Measurements from ENCODE around the gene DISP2. TPM values are rescaled to one million over a fixed set of nuclear protein-coding genes. Genes with fewer than 3 reads are reported as not detected.

DISP2 gene
- total and polyA plus RNA-seq, 2 of the 8 experiments (the other 6 are each of a cell fraction or from before 2014, with no cell fraction given): 0.45 to 1.2 TPM

DNA sequence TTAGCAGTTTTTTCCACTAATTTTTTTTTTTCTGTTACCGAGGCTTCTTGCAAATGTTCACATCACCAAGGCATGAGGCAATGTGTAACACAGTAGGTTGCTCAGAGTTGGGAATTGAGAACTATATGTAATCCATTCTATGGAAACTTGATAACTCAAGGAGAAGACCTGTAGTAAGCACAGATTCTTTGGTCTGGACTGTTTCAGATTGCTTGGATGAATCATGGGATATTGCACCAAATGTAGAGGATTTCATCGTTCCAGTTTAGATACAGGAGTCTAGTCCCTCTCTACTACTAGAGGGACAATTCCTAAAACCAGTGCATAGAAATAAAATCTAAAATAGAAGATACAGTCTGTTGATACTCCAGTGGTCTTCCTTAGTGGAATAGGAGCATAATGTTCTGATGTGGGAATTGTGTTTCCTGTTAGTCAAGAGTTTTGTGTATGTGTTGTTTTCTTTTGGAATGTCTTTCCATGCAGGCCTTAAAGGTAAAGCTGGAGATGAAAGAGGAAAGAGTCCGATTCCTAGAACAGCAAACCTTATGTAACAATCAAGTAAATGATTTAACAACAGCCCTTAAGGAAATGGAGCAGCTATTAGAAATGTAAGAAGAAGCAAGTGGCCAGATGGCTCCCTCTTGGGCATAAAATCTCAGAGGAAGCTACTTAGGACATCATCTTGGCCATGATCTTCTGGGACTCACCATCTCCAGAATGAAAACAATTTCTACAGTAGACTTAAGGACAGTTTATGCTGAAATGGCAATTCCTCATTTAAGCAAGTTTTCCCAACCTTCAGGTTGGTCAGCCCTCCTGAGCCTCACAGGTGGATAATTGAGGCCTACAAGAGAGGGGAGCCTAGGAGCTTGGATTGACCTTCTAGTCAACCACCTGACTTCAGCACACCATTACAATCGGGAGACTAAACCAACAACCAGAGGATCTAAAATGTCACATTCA lies 35.2 kb downstream of the DISP2 start:
- WGBS, 2 experiments (ENCODE audit: extremely low coverage in 1 of 2, insufficient coverage in 1 of 2, insufficient read length in 1 of 2, insufficient replicate concordance in 2 of 2, low coverage in 1 of 2, low lambda C conversion rate in 2 of 2, missing lambda C conversion rate in 1 of 2): 91% methylated on average over 4 of the region's 4 CpGs; no CpG with 5 or more reads in 1 of the 2 experiments
- CTCF ChIA-PET (ENCODE audit: partially characterized antibody): interaction anchor here (0.8 kb wide), 1 partner anchor 13 kb away, joined by 4 read pairs; no protein-coding TSS in a partner anchor
- TF ChIP-seq KDM1A (IDR thresholded peaks at IDR 0.05; ENCODE audit: borderline replicate concordance, low read length): no peak
- TF ChIP-seq CREB1 (IDR thresholded peaks at IDR 0.05): no peak
- TF ChIP-seq, protein P1, sequence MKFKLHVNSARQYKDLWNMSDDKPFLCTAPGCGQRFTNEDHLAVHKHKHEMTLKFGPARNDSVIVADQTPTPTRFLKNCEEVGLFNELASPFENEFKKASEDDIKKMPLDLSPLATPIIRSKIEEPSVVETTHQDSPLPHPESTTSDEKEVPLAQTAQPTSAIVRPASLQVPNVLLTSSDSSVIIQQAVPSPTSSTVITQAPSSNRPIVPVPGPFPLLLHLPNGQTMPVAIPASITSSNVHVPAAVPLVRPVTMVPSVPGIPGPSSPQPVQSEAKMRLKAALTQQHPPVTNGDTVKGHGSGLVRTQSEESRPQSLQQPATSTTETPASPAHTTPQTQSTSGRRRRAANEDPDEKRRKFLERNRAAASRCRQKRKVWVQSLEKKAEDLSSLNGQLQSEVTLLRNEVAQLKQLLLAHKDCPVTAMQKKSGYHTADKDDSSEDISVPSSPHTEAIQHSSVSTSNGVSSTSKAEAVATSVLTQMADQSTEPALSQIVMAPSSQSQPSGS (IDR thresholded peaks at IDR 0.05; ENCODE audit: low read length): no peak
- no peak for TF ChIP-seq RFX5 (IDR thresholded peaks at IDR 0.05; ENCODE audit: borderline replicate concordance, low read depth, low read length)
- no peak for TF ChIP-seq EZH2 (IDR thresholded peaks at IDR 0.05; ENCODE audit: low read depth, low read length, severe bottlenecking)
- TF ChIP-seq FOSL1 (IDR thresholded peaks at IDR 0.05; ENCODE audit: insufficient read depth, low read depth, low read length): no peak
- TF ChIP-seq SIX5 (IDR thresholded peaks at IDR 0.05; ENCODE audit: low read depth, low read length): no peak
- TF ChIP-seq RNF2 (IDR thresholded peaks at IDR 0.05; ENCODE audit: borderline replicate concordance, low read depth, low read length, missing control alignments, poor library complexity, severe bottlenecking): no peak
- TF ChIP-seq CEBPB (IDR thresholded peaks at IDR 0.05; ENCODE audit: low read depth, low read length): no peak

More for the DNA sequence above, 35.2 kb downstream of the DISP2 start:
- Histone ChIP-seq H3K36me3 (ENCODE audit: control insufficient read depth in 2 of 4, insufficient read depth in 4 of 4, low read length in 3 of 4) (peaks cover 33 to 55% (median 46%) of the 10 kb centered on the region in 4 experiments), H3K14ac (ENCODE audit: insufficient read length) (no peak overlapping the region), H3K9ac (replicated peaks in 1 of 4; ENCODE audit: extremely low read depth in 1 of 4, low read depth in 3 of 4, low read length in 3 of 4) (no peak overlapping the region), H4K8ac (ENCODE audit: extremely low read depth, insufficient read depth, low read length) (no peak overlapping the region), H2BK12ac (ENCODE audit: low read depth, low read length) (no peak overlapping the region), H2AK5ac (ENCODE audit: low read depth, low read length) (no peak overlapping the region), H3K27ac (ENCODE audit: low read depth, low read length) (no peak overlapping the region), H3K27me3 (replicated peaks in 1 of 4; ENCODE audit: control insufficient read depth in 3 of 4, extremely low read depth in 1 of 4, insufficient read depth in 3 of 4, low read length in 3 of 4) (no peaks in the 10 kb centered on the region), H4K91ac (replicated peaks; ENCODE audit: insufficient read length, low read length) (no peak overlapping the region), H4K20me1 (replicated peaks in 1 of 2; ENCODE audit: control insufficient read depth in 1 of 2, insufficient read depth in 2 of 2, low read length in 2 of 2) (peaks cover 0 to 4% of the 10 kb centered on the region in 2 experiments), H2BK20ac (ENCODE audit: low read length) (no peak overlapping the region), H3K18ac (ENCODE audit: extremely low read depth, low read length) (no peak overlapping the region), H2BK120ac (replicated peaks; ENCODE audit: low read depth, low read length) (no peak overlapping the region), H3K79me2 (ENCODE audit: control insufficient read depth in 1 of 2, insufficient read depth in 2 of 2, low read length in 2 of 2) (no peaks in the 10 kb centered on the region), H2BK5ac (ENCODE audit: low read depth, low read length) (no peak overlapping the region), H2BK15ac (ENCODE audit: low read length) (no peak overlapping the region), H3K79me1 (ENCODE audit: low read depth, low read length) (no peaks in the 10 kb centered on the region), H3K4ac (replicated peaks; ENCODE audit: insufficient read length, low read depth, low read length) (no peak overlapping the region), H3K23me2 (ENCODE audit: low read depth, low read length) (no peaks in the 10 kb centered on the region), H3K4me1 (replicated peaks in 1 of 4; ENCODE audit: control insufficient read depth in 3 of 4, insufficient read depth in 4 of 4, low read length in 3 of 4) (no peaks in the 10 kb centered on the region), H3K23ac (ENCODE audit: insufficient read length) (no peak overlapping the region), H3K4me3 (ENCODE audit: extremely low read depth in 1 of 4, insufficient read depth in 2 of 4, low read depth in 3 of 4, low read length in 4 of 4) (no peak overlapping the region), H2AFZ (ENCODE audit: low read length) (no peak overlapping the region), H3K9me3 (ENCODE audit: insufficient read depth in 2 of 2, low read depth in 1 of 2, low read length in 1 of 2) (no peaks in the 10 kb centered on the region), H3K4me2 (ENCODE audit: insufficient read depth in 1 of 2, low read depth in 2 of 2, low read length in 2 of 2) (no peak overlapping the region), H3K56ac (replicated peaks; ENCODE audit: insufficient read length, low read depth, low read length) (no peak overlapping the region), H4K5ac (ENCODE audit: insufficient read length, low read depth, low read length) (no peak overlapping the region)
- FAIRE-seq (no peak), DNase-seq (ENCODE audit: low read depth in 1 of 2, low spot score in 2 of 2) (no peak)
- POLR2A ChIA-PET (ENCODE audit: partially characterized antibody): interaction anchor here (0.9 kb wide), 3 partner anchors 9 to 24 kb away, joined by 3 to 4 read pairs (median 3); no protein-coding TSS in a partner anchor

Measured in H1 (cell line).